ENCODE data around the gene HINT3. TPM values are rescaled to one million over a fixed set of nuclear protein-coding genes. Genes with fewer than 3 reads are reported as not detected.
"Not testable (repeated sequence)": the region's sequence is repeated elsewhere in the genome, so short reads cannot be mapped to it uniquely, and the experiment has no call there.

Gene HINT3
- total RNA-seq, 2 donors from 2014 or later = 22.5 to 28.4 TPM

DNA sequence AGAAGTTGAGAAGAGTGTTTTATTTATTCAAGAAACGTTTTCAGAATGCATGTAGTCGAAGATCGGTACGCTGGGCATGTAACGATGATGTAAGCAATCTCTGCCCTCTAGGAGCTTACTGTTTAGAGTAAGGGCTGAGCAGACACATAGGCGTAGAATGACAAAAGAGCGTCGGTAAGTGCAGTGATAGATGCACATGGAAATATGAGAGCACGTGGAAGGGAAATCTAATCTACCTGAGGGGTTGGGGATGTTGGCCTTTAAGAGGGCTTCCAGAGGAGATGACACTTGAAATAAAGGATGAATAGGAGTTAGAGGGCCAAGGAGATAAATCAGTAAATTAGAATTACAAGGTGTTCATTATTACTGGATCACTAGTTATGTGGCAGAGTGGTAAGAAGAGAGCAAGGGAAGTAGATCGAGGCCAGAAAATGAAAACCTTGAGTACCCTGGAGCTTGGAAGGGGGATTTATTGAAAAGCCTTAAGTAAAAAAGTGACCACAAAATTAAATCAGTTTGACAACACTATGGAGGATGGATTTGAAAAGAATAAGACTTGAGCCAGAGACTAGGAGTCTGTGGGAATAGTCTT is 30.6 kb downstream of the HINT3 start:
- intact Hi-C loops (cut with DNase I) = no loop called here
- no peak for DNase-seq (ENCODE audit: low spot score)

DNA sequence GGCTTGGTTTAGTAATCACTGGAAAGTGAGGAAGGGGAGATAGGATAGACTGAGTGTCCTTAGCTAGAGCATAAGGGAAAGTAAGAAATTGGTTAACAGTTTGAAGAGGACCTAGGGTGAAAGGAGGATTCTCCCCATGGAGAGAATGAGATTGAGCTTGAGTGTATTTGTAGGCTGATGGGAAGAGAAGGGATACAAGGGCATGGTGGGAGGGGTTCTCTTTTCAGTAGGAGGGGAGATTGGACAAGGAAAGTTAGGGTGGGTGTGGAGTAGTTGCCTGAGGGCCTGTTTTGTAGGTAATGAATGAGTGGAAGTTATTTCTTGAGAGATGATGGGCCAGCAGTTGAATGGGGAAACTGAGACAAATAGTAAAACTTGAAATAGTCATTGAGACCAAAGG is 31.7 kb downstream of the HINT3 start:
- intact Hi-C loops (cut with DNase I) = no loop called here
- no peak for DNase-seq (ENCODE audit: low spot score)

DNA sequence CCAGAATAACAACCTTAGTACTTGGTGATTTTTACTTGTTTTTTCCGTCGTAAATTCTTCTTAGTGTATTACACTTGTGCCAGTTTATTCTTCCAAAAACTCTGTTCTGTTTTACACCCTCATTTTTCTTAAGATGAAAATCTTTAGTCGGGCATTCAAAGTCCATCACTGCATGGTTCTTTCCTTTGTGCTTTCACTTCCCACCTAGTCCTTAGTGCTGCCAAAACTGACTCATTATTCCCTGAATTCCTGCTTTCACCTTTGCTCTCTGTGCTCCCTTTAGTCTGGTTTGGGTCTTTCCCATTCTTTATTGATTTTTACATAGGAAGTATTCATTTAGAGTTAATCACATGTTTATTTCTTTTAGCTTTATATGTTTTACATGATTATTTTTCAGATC is 33.1 kb downstream of the HINT3 start:
- intact Hi-C loops (cut with DNase I) = no loop called here
- no peak for DNase-seq (ENCODE audit: low spot score)

- intact Hi-C loops (cut with DNase I) = no loop called here
- no peak for DNase-seq (ENCODE audit: low spot score)
Measured at GRCh38 chr6:125991653-125992052, 35.1 kb downstream of the HINT3 start.

DNA sequence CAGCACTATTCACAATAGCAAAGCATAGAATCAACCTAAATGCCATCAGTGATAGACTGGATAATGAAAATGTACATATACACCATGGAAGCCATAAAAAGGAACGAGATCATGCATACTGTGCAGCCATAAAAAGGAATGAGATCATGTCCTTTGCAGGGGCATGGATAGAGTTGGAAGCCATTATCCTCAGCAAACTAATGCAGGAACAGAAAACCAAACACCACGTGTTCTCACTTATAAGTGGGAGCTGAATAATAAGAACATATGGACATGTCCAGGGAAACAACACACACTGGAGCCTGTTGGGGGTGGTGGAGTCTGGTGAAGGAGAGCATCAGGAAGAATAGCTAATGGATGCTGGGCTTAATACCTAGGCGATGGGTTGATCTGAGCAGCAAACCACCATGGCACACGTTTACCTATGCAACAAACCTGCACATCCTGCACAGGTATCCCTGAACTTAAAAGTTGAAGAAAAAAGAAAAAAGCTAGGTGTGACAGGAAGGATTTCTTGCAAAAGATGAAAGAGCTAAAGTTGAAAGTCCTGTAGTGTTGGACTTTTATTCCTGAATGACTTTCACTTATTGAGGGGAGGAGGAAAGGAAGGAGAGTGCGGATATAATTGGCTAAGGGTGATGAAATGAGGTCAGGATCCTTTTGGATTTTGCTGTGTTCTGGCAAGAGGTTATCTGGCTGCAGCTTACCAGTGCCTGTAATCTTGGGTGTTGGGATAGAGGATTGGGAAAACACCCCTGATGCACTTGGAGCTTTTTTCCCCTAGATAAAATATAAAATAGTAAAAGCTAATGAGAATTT is 38.3 kb downstream of the HINT3 start:
- intact Hi-C loops (cut with DNase I) = no loop called here
- DNase-seq (ENCODE audit: low spot score) = no peak

GRCh38 chr6:125995972-125996580 is 39.5 kb downstream of the HINT3 start:
- intact Hi-C loops (cut with DNase I) = no loop called here
- peak; percentile 82 for DNase-seq (ENCODE audit: low spot score)

DNA sequence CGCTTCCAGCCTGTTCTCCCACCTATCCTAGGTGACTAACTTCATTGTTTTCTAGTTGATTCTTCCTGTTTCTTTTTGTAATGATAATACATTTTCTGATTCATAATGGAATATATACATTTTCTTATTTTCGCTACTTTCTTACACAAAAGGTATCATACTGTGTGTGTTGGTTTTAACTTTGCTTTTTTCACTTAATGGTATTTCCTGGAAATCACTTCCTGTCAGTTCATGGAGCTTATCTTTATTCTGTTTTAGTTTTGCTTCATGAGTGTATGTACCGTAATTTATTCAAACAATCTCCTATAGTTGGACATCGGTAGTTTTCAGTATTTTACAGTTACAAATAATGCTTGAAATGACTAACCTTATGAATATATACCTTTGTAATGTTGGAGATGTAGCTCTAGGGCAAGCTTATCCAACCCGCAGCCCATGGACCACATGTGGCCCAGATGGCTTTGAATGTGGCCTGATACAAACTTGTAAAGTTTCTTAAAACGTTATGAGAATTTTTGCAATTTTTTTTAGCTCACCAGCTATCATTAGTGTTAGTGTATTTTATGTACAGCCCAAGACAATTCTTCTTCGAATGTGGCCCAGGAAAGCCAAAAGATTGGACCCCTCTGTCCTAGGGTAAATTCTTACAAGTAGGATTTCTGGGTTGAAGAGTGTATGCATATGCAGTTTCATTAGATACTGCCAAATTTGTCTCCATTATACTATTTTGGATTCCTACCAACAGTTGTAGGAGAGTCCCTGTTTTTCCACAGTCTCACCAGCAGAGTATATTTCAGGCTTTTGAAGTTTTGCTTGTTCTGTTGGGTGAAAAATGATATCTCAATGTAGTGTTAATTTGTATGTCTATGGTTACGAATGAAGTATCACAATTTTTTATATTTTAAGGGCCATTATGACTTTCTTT is 46.4 kb downstream of the HINT3 start:
- intact Hi-C loops (cut with DNase I) = loop anchor here in 1 of 2 donors (10.0 kb wide), 1 partner anchor 1122 kb away; no protein-coding TSS in a partner anchor
- DNase-seq (ENCODE audit: low spot score) = no peak

- no peak for DNase-seq (ENCODE audit: low spot score)
- intact Hi-C loops (cut with DNase I) = loop anchor here in 1 of 2 donors (10.0 kb wide), 1 partner anchor 1117 kb away; no protein-coding TSS in a partner anchor
Measured at GRCh38 chr6:126007800-126008199, 51.2 kb downstream of the HINT3 start.

GRCh38 chr6:126010040-126010439 is 53.5 kb downstream of the HINT3 start:
- DNase-seq (ENCODE audit: low spot score) = no peak
- intact Hi-C loops (cut with DNase I) = no loop called here

- intact Hi-C loops (cut with DNase I) = no loop called here
- no peak for DNase-seq (ENCODE audit: low spot score)
Measured at GRCh38 chr6:126015863-126016262, 59.3 kb downstream of the HINT3 start.

DNA sequence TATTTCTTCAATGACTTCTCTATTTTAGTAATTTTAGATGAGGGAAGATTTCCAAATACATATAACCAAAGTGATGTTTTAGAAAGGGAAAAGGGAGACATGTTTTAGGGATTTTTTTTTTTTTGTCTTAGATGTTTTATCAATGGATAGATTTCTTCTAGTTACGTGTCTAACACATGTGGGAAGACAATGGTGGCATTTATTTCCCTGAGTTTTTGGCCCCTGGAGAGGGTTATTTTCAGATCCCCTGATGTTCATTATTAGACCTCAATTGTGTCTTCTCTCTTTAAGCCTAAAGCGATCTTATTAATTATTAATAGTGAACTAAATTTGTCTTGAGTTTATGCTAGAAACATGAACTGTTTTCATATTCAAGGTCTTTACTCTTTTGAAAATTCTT is 60.0 kb downstream of the HINT3 start:
- intact Hi-C loops (cut with DNase I) = no loop called here
- no peak for DNase-seq (ENCODE audit: low spot score)

- intact Hi-C loops (cut with DNase I) = no loop called here
Measured at GRCh38 chr6:126017668-126018067, 61.1 kb downstream of the HINT3 start.

DNA sequence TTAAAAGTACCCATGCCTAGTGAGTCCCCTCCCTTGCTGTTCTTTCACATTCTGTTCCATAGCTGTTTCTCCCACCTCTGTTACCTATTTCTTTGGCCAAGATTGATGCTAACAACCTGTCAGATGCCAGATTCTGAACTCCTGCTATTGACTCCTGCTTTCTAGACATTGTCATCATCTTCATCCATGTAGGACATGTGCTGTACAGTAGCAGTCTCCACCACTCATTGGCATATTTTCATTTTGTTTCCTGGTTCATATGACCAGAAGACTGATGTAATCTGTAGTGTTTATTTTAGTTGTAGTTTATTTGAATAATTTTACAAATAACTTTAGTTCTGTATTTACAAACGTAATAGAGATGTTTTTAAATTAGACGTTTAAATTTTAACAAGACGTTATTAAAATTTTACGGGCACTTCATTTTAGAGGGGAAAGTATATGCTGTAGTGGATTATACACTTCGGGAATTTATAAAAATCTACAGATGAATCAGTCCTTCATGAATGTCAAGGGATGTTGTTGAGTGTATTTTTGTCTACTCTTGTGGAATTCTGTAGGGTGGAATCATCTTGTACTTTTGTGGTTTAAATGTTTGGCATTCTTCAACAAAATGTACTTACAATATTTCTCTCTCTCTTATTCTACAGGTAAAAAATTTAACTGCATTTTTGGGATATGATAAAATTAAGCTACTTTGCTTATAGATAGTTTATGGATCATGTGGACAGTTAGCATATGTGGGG is 63.9 kb downstream of the HINT3 start:
- intact Hi-C loops (cut with DNase I) = no loop called here
- no peak for DNase-seq (ENCODE audit: low spot score)

More at GRCh38 chr6:126017668-126018067, 61.1 kb downstream of the HINT3 start:
- no peak for DNase-seq (ENCODE audit: low spot score)

DNA sequence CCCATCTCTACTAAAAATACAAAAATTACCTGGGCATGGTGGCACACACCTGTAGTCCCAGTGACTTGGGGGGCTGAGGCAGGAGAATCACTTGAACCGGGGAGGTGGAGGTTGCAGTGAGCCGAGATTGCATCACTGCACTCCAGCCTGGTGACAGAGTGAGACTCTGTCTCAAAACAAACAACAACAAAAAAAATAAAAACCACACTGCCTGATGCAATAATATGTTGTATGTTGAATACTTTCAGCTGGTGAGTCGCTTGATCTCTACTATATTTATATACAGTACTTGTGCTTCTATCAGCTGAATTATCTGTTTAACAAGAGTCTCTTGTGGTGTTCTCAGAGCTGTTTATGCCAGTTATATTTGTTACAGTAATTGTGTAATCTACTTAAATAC is 66.9 kb downstream of the HINT3 start:
- DNase-seq (ENCODE audit: low spot score); intact Hi-C loops (cut with DNase I): not testable (repeated sequence)

DNA sequence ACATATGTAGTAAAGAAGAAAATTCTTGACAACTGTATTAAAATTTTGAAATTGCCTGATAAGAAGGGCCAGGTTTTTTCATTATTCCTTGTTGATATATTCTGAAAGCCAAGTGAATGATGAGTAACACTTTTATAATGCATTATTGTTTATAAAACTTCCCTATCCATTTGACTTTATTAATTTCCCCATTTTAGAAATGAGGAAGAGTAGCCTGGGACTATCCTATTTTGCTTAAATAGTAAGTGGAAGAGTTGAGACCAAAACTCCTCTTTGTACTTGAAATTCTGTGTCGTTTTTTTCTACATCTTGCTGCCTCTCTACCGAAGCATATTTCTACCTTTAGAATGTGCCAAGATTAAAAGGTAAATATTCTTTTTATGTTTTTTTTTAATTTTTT is 69.4 kb downstream of the HINT3 start:
- DNase-seq (ENCODE audit: low spot score) = no peak
- intact Hi-C loops (cut with DNase I) = no loop called here

- intact Hi-C loops (cut with DNase I) = no loop called here
- DNase-seq (ENCODE audit: low spot score) = no peak
Measured at GRCh38 chr6:126027601-126028000, 71.0 kb downstream of the HINT3 start.

Measured in posterior vena cava (tissue), 2 donors.